Stimulated activated naive CD8-positive, alpha-beta T cell treated with anti-CD3 and anti-CD28 coated beads, Interleukin-15, Interleukin-2, amounts not matched to agents 100 ng/mL and 50 ng/mL, for 24 hours (primary cell): ENCODE measurements around the gene PLEKHO2.
"Not testable (repeated sequence)": the region's sequence is repeated elsewhere in the genome, so short reads cannot be mapped to it uniquely, and the experiment has no call there.

Source experiments
- H3K27ac Mint-ChIP-seq: one replicate; pipeline ENCODE4 v1.8.0; 2021; ENCODE audit warnings: mild to moderate bottlenecking, mixed read lengths
- H3K27me3 Mint-ChIP-seq: one replicate; pipeline ENCODE4 v1.8.0; 2021; ENCODE audit warnings: mixed read lengths
- H3K36me3 Mint-ChIP-seq: one replicate; pipeline ENCODE4 v1.8.0; 2021; ENCODE audit warnings: low read depth, mixed read lengths
- H3K4me1 Mint-ChIP-seq: one replicate; pipeline ENCODE4 v1.8.0; 2021; ENCODE audit warnings: low read depth, mixed read lengths
- H3K4me3 Mint-ChIP-seq: one replicate; pipeline ENCODE4 v1.8.0; 2021; ENCODE audit warnings: mild to moderate bottlenecking, mixed read lengths
- H3K9me3 Mint-ChIP-seq: one replicate; pipeline ENCODE4 v1.8.0; 2021; ENCODE audit warnings: mixed read lengths

PLEKHO2 gene

GRCh38 chr15:64810497-64811326, 31.0 kb upstream of the PLEKHO2 start:
- H3K4me3 Mint-ChIP-seq: no peak overlapping the region
- no peaks in the 10 kb centered on the region for H3K4me1 Mint-ChIP-seq
- peaks cover 4% of the 10 kb centered on the region for H3K27me3 Mint-ChIP-seq
- no peak overlapping the region for H3K27ac Mint-ChIP-seq
- H3K9me3 Mint-ChIP-seq: no peaks in the 10 kb centered on the region
- H3K36me3 Mint-ChIP-seq: no peaks in the 10 kb centered on the region

DNA sequence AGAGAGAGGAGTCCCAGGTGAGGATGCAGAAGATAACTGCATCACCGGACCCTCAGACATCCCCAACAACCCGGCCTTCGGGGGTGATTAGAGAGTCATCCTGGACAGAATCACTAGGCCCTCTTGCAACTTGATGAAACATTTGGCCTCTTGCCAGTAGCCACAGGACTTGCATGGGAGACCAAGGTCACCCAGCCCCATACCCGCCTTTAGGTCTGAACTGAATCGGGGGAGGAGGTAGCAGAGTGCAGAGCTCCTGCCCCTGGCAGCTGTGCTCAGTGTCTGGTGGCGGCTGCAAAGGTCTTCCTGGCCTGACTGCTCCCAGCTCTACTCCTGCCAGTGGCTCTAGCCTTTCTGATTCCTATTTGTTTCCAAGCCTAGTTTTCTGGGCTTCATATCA, 28.6 kb upstream of the PLEKHO2 start:
- H3K27ac Mint-ChIP-seq: no peak overlapping the region
- no peak overlapping the region for H3K4me3 Mint-ChIP-seq
- peaks cover 4% of the 10 kb centered on the region for H3K27me3 Mint-ChIP-seq
- no peaks in the 10 kb centered on the region for H3K36me3 Mint-ChIP-seq
- H3K4me1 Mint-ChIP-seq: no peaks in the 10 kb centered on the region
- no peaks in the 10 kb centered on the region for H3K9me3 Mint-ChIP-seq

GRCh38 chr15:64814283-64814682, 27.4 kb upstream of the PLEKHO2 start:
- H3K4me1 Mint-ChIP-seq, H3K27me3 Mint-ChIP-seq, H3K9me3 Mint-ChIP-seq, H3K36me3 Mint-ChIP-seq, H3K4me3 Mint-ChIP-seq, H3K27ac Mint-ChIP-seq: not testable (repeated sequence)

GRCh38 chr15:64814965-64815364, 26.8 kb upstream of the PLEKHO2 start:
- not testable (repeated sequence) for H3K4me1 Mint-ChIP-seq, H3K4me3 Mint-ChIP-seq, H3K27me3 Mint-ChIP-seq, H3K36me3 Mint-ChIP-seq, H3K9me3 Mint-ChIP-seq, H3K27ac Mint-ChIP-seq

DNA sequence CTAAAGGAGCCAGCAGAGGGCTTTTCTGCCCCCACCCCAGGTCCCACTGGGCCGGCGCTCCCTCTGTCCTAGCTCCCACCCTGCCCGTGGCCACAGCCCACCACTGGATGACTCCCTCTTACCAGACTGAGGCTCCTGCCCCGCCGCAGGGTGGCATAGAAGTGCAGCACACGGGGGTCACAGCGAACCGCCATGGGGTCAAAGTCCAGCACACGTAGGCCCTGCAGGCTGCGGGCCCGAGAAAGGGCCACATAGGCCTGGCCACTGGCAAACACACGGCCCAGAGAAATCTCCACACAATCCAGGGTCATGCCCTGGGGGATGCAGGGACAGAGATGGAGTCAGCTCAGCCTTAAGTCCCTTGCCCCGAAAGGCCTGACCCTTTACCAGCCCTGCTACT, 25.3 kb upstream of the PLEKHO2 start:
- peaks cover 3% of the 10 kb centered on the region for H3K36me3 Mint-ChIP-seq

GRCh38 chr15:64824929-64825430, 16.7 kb upstream of the PLEKHO2 start:
- Mint-ChIP-seq H3K27ac (peak overlapping the region; percentile 76), H3K27me3 (peaks cover 3% of the 10 kb centered on the region), H3K9me3 (no peaks in the 10 kb centered on the region), H3K4me3 (peak overlapping the region; percentile 90), H3K4me1 (peaks cover 31% of the 10 kb centered on the region), H3K36me3 (peaks cover 3% of the 10 kb centered on the region)

More for the DNA sequence above, 25.3 kb upstream of the PLEKHO2 start:
- no peak overlapping the region for H3K27ac Mint-ChIP-seq
- no peaks in the 10 kb centered on the region for H3K27me3 Mint-ChIP-seq
- H3K9me3 Mint-ChIP-seq: no peaks in the 10 kb centered on the region
- no peak overlapping the region for H3K4me3 Mint-ChIP-seq
- no peaks in the 10 kb centered on the region for H3K4me1 Mint-ChIP-seq

DNA sequence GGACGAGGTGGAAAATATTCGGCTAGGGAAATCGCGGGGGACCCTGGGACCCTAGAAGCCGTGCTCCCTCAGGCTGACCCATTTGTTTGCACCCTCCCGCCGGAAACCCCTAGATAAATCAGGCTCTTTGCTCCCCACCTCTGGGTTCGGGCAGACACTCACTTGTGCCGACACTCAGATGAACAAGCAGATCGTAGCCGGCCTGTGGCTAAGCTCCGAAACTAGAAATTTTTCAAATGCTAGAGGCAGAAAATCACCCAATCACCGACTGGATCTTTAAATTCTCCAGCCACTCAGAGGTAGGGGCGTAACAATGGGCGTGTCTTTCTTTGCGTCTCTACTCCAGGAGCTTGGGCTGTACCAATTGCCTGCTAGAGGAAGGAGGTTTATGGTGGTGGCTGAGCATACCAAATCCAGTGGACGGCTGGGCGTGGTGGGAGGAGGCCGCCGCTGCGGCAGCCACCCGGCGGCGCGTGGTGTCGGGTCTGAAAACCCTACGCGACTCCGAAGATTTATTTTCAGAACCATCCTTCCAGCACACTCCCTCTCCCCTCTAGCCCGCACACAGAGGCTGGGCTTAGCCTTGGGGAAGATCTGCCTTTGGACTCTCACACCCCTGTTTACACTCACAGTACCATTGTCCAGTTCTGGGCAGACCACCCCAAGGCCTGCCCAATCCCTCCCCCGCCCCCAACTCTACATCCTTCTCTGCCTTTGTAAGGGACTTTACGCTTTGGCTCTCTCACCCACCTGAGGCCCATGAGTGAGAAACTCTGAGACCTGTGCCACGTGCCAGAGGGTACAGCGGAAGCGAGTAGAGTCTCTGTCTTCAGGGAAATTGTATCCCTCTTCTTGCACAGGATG, 16.1 kb upstream of the PLEKHO2 start, which contains the start of gene PIF1:
Gene PIF1 (minus strand): TSS at position 217 of the 864 bp plus-strand sequence. CDS start 1,312 bp downstream, outside the sequence.
- peak within 1 kb of the TSS; percentile 77 for H3K27ac Mint-ChIP-seq
- peaks cover 3% of the 10 kb centered on the region for H3K27me3 Mint-ChIP-seq
- H3K4me3 Mint-ChIP-seq: peak within 1 kb of the TSS; percentile 90
- H3K9me3 Mint-ChIP-seq: no peaks in the 10 kb centered on the region
- H3K36me3 Mint-ChIP-seq: peaks cover 2% of the 10 kb centered on the region
- peaks cover 31% of the 10 kb centered on the region for H3K4me1 Mint-ChIP-seq

GRCh38 chr15:64828985-64829384, 12.7 kb upstream of the PLEKHO2 start:
- Mint-ChIP-seq H3K4me3 (no peak overlapping the region), H3K9me3 (no peaks in the 10 kb centered on the region), H3K36me3 (no peaks in the 10 kb centered on the region), H3K27ac (no peak overlapping the region), H3K27me3 (no peaks in the 10 kb centered on the region), H3K4me1 (peaks cover 20% of the 10 kb centered on the region)

DNA sequence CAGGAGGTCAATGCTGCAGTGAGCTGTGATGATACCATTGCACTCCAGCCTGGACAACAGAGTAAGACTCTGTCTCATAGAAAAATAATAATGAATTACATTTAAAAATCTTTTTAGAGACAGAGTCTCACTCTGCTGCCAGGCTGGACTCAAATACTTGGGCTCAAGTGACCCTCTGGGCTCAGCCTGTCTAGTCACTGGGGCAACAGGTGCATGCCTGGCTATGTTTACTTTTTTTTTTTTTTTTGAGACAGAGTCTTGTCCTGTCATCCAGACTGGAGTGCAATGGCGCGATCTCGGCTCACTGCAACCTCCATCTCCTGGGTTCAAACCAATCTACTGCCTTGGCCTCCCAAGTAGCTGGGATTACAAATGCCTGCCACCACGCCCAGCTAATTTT, 8.0 kb upstream of the PLEKHO2 start:
- H3K4me3 Mint-ChIP-seq: no peak overlapping the region

DNA sequence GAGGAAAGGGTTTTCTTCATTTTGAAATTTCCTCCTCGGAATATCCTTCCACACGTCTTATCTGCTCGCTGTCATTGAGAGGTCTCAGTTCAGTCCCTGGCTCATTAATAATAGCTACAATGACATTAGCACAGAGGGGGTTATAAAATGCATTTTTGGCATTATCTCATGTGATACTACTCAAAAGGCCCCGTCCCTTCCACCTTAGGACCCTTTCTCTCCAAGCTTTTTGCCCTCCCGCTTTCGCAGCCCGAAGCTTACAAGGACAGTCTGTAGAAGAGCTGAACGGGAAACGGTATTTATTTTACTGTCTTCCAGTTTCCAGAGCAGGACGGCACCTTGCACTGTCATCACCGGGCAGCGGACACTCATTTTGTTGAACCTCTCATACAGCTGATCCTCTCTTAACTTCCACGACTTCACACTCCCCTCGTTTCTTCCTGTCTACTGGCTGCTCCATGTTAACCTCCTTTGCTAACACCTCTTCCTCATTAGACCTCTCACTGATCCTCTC, 5.6 kb upstream of the PLEKHO2 start:
- Mint-ChIP-seq H3K27me3 (no peaks in the 10 kb centered on the region), H3K9me3 (no peaks in the 10 kb centered on the region), H3K27ac (peak overlapping the region; percentile 40), H3K4me3 (peak overlapping the region; percentile 60), H3K4me1 (peaks cover 40% of the 10 kb centered on the region), H3K36me3 (no peaks in the 10 kb centered on the region)

More for the DNA sequence above, 8.0 kb upstream of the PLEKHO2 start:
- no peaks in the 10 kb centered on the region for H3K36me3 Mint-ChIP-seq
- H3K27me3 Mint-ChIP-seq: no peaks in the 10 kb centered on the region
- H3K27ac Mint-ChIP-seq: no peak overlapping the region
- peaks cover 29% of the 10 kb centered on the region for H3K4me1 Mint-ChIP-seq
- H3K9me3 Mint-ChIP-seq: no peaks in the 10 kb centered on the region

GRCh38 chr15:64837502-64837901, 4.2 kb upstream of the PLEKHO2 start:
- H3K27me3 Mint-ChIP-seq: no peaks in the 10 kb centered on the region
- no peaks in the 10 kb centered on the region for H3K9me3 Mint-ChIP-seq
- H3K4me1 Mint-ChIP-seq: peaks cover 46% of the 10 kb centered on the region
- no peak overlapping the region for H3K27ac Mint-ChIP-seq
- H3K4me3 Mint-ChIP-seq: no peak overlapping the region
- H3K36me3 Mint-ChIP-seq: no peaks in the 10 kb centered on the region

GRCh38 chr15:64841060-64841343, 713 bp upstream of the PLEKHO2 start:
- no peaks in the 10 kb centered on the region for H3K9me3 Mint-ChIP-seq
- peak overlapping the region; percentile 49 for H3K27ac Mint-ChIP-seq
- peaks cover 74% of the 10 kb centered on the region for H3K4me1 Mint-ChIP-seq
- no peaks in the 10 kb centered on the region for H3K36me3 Mint-ChIP-seq
- peak overlapping the region; percentile 92 for H3K4me3 Mint-ChIP-seq
- no peaks in the 10 kb centered on the region for H3K27me3 Mint-ChIP-seq

- H3K27me3 Mint-ChIP-seq: no peaks in the 10 kb centered on the region
Measured at GRCh38 chr15:64842096-64842939, 603 bp downstream of the PLEKHO2 start.

DNA sequence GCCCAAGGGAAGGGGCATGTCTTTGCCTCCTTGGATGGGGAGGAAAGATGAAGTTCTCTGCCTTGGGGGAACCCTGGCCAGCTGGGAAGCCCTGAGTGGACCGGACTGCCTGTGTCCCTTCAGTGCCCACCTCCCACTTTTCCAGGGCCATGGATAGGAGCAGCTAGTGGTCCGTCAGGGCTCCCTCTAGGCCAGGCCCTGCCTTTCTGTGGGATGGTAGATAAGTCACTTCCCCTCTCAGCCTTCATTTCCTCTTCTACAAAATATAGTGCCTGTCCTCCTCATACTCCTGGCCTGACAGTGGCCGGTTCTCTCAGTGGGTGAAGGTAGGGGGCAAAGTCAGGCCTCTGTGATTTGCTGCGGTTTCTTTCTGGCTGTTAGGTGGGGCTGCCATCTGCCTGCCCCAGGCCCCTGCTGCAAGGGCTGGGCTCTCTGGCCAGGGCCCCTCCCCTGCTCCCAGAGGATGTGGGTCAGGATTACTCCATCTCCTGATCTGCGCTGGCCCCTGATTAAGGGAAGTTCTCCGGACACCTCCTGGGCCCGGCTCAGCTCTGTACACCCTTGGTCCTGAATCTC, 1.4 kb downstream of the PLEKHO2 start:
- Mint-ChIP-seq H3K4me3 (peak overlapping the region; percentile 92), H3K36me3 (peaks cover 2% of the 10 kb centered on the region), H3K27me3 (no peaks in the 10 kb centered on the region), H3K27ac (peak overlapping the region; percentile 85), H3K9me3 (no peaks in the 10 kb centered on the region), H3K4me1 (peaks cover 74% of the 10 kb centered on the region)

More at GRCh38 chr15:64842096-64842939, 603 bp downstream of the PLEKHO2 start:
- peak overlapping the region; percentile 85 for H3K27ac Mint-ChIP-seq
- peak overlapping the region; percentile 92 for H3K4me3 Mint-ChIP-seq
- no peaks in the 10 kb centered on the region for H3K9me3 Mint-ChIP-seq
- H3K36me3 Mint-ChIP-seq: no peaks in the 10 kb centered on the region
- peaks cover 76% of the 10 kb centered on the region for H3K4me1 Mint-ChIP-seq
